ENCODE results near the gene TRMT2B. TPM values are rescaled to one million over a fixed set of nuclear protein-coding genes. Genes with fewer than 3 reads are reported as not detected.

TRMT2B gene
- total RNA-seq, 1 experiment from 2014 or later, result 9.5 TPM

DNA sequence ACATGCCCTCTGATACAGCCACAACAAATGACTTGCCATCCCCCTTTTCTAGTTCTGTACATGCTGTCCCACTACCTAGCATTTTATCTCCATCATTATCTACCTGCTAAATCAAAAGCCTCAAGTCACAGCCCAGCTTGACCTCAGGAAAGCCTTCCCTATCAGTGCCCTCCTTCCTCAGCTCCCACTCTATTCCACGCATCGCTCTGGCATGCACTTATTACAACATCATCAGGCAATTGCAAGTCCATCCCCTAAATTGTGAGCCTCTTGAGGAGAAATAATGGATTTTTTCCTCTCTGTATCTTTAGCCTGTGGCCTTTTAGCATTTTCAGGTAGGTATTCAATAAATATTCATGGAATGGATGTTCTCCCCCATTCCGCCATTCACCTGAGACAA, 76.7 kb downstream of the TRMT2B start:
- no peak for ATAC-seq
- Histone ChIP-seq H2AFZ (ENCODE audit: low read depth, low read length, poor library complexity, severe bottlenecking) (no peak overlapping the region), H3K9me2 (ENCODE audit: insufficient read depth) (no peaks in the 10 kb centered on the region), H3K4me1 (ENCODE audit: control insufficient read depth in 1 of 2, insufficient read depth in 2 of 2, low read length in 2 of 2) (peaks cover 3 to 9% of the 10 kb centered on the region in 2 experiments; a peak in 3 of 4 replicates), H3K4me2 (ENCODE audit: low read length) (no peak overlapping the region), H3K4me3 (replicated peaks in 1 of 2; ENCODE audit: low read depth in 1 of 2, low read length in 2 of 2) (no peak overlapping the region), H3K9ac (ENCODE audit: low read length) (no peak overlapping the region), H3K9me3 (ENCODE audit: control insufficient read depth in 1 of 2, insufficient read depth in 1 of 2, low read depth in 1 of 2, low read length in 2 of 2) (no peaks in the 10 kb centered on the region), H4K20me1 (ENCODE audit: insufficient read depth) (no peaks in the 10 kb centered on the region), H3K27me3 (ENCODE audit: insufficient read depth, low read length) (no peaks in the 10 kb centered on the region), H3K27ac (ENCODE audit: low read depth, low read length) (no peak overlapping the region), H3K36me3 (ENCODE audit: control insufficient read depth in 1 of 2, insufficient read depth in 2 of 2, low read length in 2 of 2) (no peaks in the 10 kb centered on the region), H3K79me2 (ENCODE audit: insufficient read depth, low read length) (no peaks in the 10 kb centered on the region)
- TF ChIP-seq YY1 (IDR thresholded peaks at IDR 0.05; ENCODE audit: extremely low read depth, insufficient replicate concordance, low read depth, low read length), result no peak
- TF ChIP-seq, protein P1, sequence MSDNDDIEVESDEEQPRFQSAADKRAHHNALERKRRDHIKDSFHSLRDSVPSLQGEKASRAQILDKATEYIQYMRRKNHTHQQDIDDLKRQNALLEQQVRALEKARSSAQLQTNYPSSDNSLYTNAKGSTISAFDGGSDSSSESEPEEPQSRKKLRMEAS (IDR thresholded peaks at IDR 0.05), result no peak
- TF ChIP-seq, protein P2, sequence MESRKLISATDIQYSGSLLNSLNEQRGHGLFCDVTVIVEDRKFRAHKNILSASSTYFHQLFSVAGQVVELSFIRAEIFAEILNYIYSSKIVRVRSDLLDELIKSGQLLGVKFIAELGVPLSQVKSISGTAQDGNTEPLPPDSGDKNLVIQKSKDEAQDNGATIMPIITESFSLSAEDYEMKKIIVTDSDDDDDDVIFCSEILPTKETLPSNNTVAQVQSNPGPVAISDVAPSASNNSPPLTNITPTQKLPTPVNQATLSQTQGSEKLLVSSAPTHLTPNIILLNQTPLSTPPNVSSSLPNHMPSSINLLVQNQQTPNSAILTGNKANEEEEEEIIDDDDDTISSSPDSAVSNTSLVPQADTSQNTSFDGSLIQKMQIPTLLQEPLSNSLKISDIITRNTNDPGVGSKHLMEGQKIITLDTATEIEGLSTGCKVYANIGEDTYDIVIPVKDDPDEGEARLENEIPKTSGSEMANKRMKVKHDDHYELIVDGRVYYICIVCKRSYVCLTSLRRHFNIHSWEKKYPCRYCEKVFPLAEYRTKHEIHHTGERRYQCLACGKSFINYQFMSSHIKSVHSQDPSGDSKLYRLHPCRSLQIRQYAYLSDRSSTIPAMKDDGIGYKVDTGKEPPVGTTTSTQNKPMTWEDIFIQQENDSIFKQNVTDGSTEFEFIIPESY (IDR thresholded peaks at IDR 0.05; ENCODE audit: extremely low read depth, insufficient replicate concordance, low read length), result no peak
- intact Hi-C loops (cut with micrococcal nuclease), result no loop called here
- DNase-seq (ENCODE audit: low read depth, low spot score), result no peak
- ChIA-PET POLR2A (no interaction called here), CTCF (no interaction called here), RAD21 (ENCODE audit: low non-redundant PET in 1 of 2, low total read pairs in 2 of 2, uncharacterized antibody in 2 of 2, unreplicated experiment in 2 of 2) (no interaction called here)
- BruUV-seq (replicated peaks), result no TSS peak

DNA sequence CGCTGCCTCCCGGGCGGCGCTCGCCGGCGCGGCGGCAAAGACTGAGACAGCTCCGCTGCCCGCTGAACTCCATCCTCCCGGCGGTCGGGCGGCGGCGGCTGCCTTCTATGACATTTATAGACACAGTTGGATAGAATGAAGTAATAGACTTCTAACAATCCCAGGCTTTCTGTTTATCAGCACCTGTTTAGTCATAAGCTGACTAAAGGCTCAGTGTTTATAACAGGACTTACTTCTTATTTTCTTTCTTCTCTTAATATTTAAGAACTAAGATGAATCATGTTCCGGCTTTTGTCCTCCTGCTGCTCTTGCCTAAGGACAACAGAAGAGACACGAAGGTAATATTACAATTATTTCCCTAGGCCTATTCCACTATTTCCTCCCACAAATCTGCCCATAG, 78.5 kb downstream of the TRMT2B start:
- ChIA-PET CTCF (no interaction called here), RAD21 (ENCODE audit: low non-redundant PET in 1 of 2, low total read pairs in 2 of 2, uncharacterized antibody in 2 of 2, unreplicated experiment in 2 of 2) (no interaction called here), POLR2A (no interaction called here)
- Histone ChIP-seq H4K20me1 (ENCODE audit: insufficient read depth) (no peaks in the 10 kb centered on the region), H3K9me3 (ENCODE audit: control insufficient read depth in 1 of 2, insufficient read depth in 1 of 2, low read depth in 1 of 2, low read length in 2 of 2) (no peaks in the 10 kb centered on the region), H3K27me3 (ENCODE audit: insufficient read depth, low read length) (no peaks in the 10 kb centered on the region), H3K79me2 (ENCODE audit: insufficient read depth, low read length) (no peaks in the 10 kb centered on the region), H3K9me2 (ENCODE audit: insufficient read depth) (no peaks in the 10 kb centered on the region), H3K4me2 (ENCODE audit: low read length) (no peak overlapping the region), H3K4me1 (ENCODE audit: control insufficient read depth in 1 of 2, insufficient read depth in 2 of 2, low read length in 2 of 2) (no peaks in the 10 kb centered on the region), H2AFZ (ENCODE audit: low read depth, low read length, poor library complexity, severe bottlenecking) (no peak overlapping the region), H3K36me3 (ENCODE audit: control insufficient read depth in 1 of 2, insufficient read depth in 2 of 2, low read length in 2 of 2) (no peaks in the 10 kb centered on the region), H3K4me3 (replicated peaks in 1 of 2; ENCODE audit: low read depth in 1 of 2, low read length in 2 of 2) (no peak overlapping the region), H3K9ac (ENCODE audit: low read length) (no peak overlapping the region), H3K27ac (ENCODE audit: low read depth, low read length) (no peak overlapping the region)
- DNase-seq (ENCODE audit: low read depth, low spot score) (no peak), ATAC-seq (no peak)
- intact Hi-C loops (cut with micrococcal nuclease), result no loop called here
- no TSS peak for BruUV-seq (replicated peaks)
- TF ChIP-seq POLR2A (IDR thresholded peaks at IDR 0.05; ENCODE audit: borderline replicate concordance, extremely low read depth, insufficient read depth, insufficient read length), result no peak
- no peak for TF ChIP-seq EZH2 (IDR thresholded peaks at IDR 0.05)
- TF ChIP-seq FOSL1 (IDR thresholded peaks at IDR 0.05; ENCODE audit: low read depth), result no peak
- TF ChIP-seq EZH2phosphoT487 (IDR thresholded peaks at IDR 0.05; ENCODE audit: borderline replicate concordance), result no peak
- TF ChIP-seq ZNF274 (IDR thresholded peaks at IDR 0.05; ENCODE audit: low read depth, low read length), result no peak
- TF ChIP-seq, protein P3, sequence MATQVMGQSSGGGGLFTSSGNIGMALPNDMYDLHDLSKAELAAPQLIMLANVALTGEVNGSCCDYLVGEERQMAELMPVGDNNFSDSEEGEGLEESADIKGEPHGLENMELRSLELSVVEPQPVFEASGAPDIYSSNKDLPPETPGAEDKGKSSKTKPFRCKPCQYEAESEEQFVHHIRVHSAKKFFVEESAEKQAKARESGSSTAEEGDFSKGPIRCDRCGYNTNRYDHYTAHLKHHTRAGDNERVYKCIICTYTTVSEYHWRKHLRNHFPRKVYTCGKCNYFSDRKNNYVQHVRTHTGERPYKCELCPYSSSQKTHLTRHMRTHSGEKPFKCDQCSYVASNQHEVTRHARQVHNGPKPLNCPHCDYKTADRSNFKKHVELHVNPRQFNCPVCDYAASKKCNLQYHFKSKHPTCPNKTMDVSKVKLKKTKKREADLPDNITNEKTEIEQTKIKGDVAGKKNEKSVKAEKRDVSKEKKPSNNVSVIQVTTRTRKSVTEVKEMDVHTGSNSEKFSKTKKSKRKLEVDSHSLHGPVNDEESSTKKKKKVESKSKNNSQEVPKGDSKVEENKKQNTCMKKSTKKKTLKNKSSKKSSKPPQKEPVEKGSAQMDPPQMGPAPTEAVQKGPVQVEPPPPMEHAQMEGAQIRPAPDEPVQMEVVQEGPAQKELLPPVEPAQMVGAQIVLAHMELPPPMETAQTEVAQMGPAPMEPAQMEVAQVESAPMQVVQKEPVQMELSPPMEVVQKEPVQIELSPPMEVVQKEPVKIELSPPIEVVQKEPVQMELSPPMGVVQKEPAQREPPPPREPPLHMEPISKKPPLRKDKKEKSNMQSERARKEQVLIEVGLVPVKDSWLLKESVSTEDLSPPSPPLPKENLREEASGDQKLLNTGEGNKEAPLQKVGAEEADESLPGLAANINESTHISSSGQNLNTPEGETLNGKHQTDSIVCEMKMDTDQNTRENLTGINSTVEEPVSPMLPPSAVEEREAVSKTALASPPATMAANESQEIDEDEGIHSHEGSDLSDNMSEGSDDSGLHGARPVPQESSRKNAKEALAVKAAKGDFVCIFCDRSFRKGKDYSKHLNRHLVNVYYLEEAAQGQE (IDR thresholded peaks at IDR 0.05; ENCODE audit: low read depth), result no peak
- TF ChIP-seq YY1 (IDR thresholded peaks at IDR 0.05; ENCODE audit: extremely low read depth, insufficient replicate concordance, low read depth, low read length), result no peak
- TF ChIP-seq, protein P2 (IDR thresholded peaks at IDR 0.05; ENCODE audit: extremely low read depth, insufficient replicate concordance, low read length), result no peak
- no peak for TF ChIP-seq ELF1 (IDR thresholded peaks at IDR 0.05; ENCODE audit: borderline replicate concordance, low read depth)
- TF ChIP-seq CEBPB (IDR thresholded peaks at IDR 0.05; ENCODE audit: low read depth), result no peak
- no peak for TF ChIP-seq SIN3A (IDR thresholded peaks at IDR 0.05; ENCODE audit: low read depth)
- no peak for TF ChIP-seq RAD21 (IDR thresholded peaks at IDR 0.05; ENCODE audit: low read depth)

Measured in HCT116 (cell line).